CD14-positive monocyte (primary cell): ENCODE results near the gene SYNDIG1. TPM values are rescaled to one million over a fixed set of nuclear protein-coding genes. Genes with fewer than 3 reads are reported as not detected.

Experiments
- DNase-seq, 3 donors: peaks; one replicate each; pipeline ENCODE4 v3.0.0-alpha.2; 2011 to 2022
- H2AFZ ChIP-seq: 2 replicates; pipeline ENCODE4 v1.6.0; 2012; ENCODE audit warnings: mild to moderate bottlenecking, low read depth, low read length, inconsistent platforms; ENCODE audit not compliant: insufficient read depth, poor library complexity, severe bottlenecking
- H3K27ac ChIP-seq, 2 donors: 1 replicate in 1 of 2; 2 replicates in 1 of 2; pipeline ENCODE4 v1.5.1; 2012 to 2013; ENCODE audit warnings: low read length in 2 of 2, control low read depth in 1 of 2, inconsistent platforms in 1 of 2, low read depth in 1 of 2, mild to moderate bottlenecking in 1 of 2
- H3K27me3 ChIP-seq, 2 donors: one replicate each; pipeline versions ENCODE4 v1.6.0 to v1.6.1; 2011 to 2013; ENCODE audit warnings: low read length in 2 of 2; ENCODE audit not compliant: control insufficient read depth in 2 of 2, insufficient read depth in 2 of 2
- H3K36me3 ChIP-seq, 2 donors: replicated peaks in 1 of 2; 1 replicate in 1 of 2; 2 replicates in 1 of 2; pipeline versions ENCODE4 v1.5.1 to v1.6.1; 2012 to 2013; ENCODE audit warnings: low read length in 2 of 2, control low read depth in 1 of 2, inconsistent platforms in 1 of 2, mild to moderate bottlenecking in 1 of 2; ENCODE audit not compliant: insufficient read depth in 2 of 2, control insufficient read depth in 1 of 2
- H3K4me1 ChIP-seq, 2 donors: 1 replicate in 1 of 2; 2 replicates in 1 of 2; pipeline versions ENCODE4 v1.5.1 to v1.6.1; 2012 to 2013; ENCODE audit warnings: low read length in 2 of 2, control low read depth in 1 of 2, inconsistent platforms in 1 of 2, mild to moderate bottlenecking in 1 of 2, moderate library complexity in 1 of 2; ENCODE audit not compliant: insufficient read depth in 2 of 2, control insufficient read depth in 1 of 2
- H3K4me2 ChIP-seq: replicated peaks from 2 replicates; pipeline ENCODE3; 2012; ENCODE audit warnings: low read length, moderate library complexity, mild to moderate bottlenecking; ENCODE audit not compliant: poor library complexity, severe bottlenecking; ENCODE audit errors: extremely low read depth
- H3K4me3 ChIP-seq, 3 experiments: fragments of 200-600 bp in 1 of 3; sonication (generic) in 1 of 3; replicated peaks in 1 of 3; 1 replicate in 2 of 3; 2 replicates in 1 of 3; pipeline ENCODE4 v1.5.1; 2011 to 2013; ENCODE audit warnings: low read length in 3 of 3, mild to moderate bottlenecking in 3 of 3, control low read depth in 2 of 3, low read depth in 2 of 3, inconsistent platforms in 1 of 3, moderate library complexity in 1 of 3
- H3K79me2 ChIP-seq: 2 replicates; pipeline ENCODE4 v1.6.0; 2012; ENCODE audit warnings: mild to moderate bottlenecking, control low read depth, inconsistent platforms, low read length, moderate library complexity; ENCODE audit not compliant: insufficient read depth
- H3K9ac ChIP-seq: 2 replicates; pipeline ENCODE4 v1.6.0; 2017; ENCODE audit warnings: low read length, mild to moderate bottlenecking; ENCODE audit not compliant: insufficient read depth, poor library complexity, severe bottlenecking
- H3K9me3 ChIP-seq, 2 donors: replicated peaks in 1 of 2; 1 replicate in 1 of 2; 2 replicates in 1 of 2; pipeline versions ENCODE4 v1.5.1 to v1.6.1; 2012 to 2013; ENCODE audit warnings: low read length in 2 of 2, control low read depth in 1 of 2; ENCODE audit not compliant: control insufficient read depth in 1 of 2, insufficient read depth in 1 of 2
- H4K20me1 ChIP-seq: 2 replicates; pipeline ENCODE4 v1.6.0; 2012; ENCODE audit warnings: mild to moderate bottlenecking, low read length, control low read depth, moderate library complexity; ENCODE audit not compliant: insufficient read depth
- H3K27ac Mint-ChIP-seq, 7 donors: one replicate each; pipeline ENCODE4 v1.8.0; 2020; ENCODE audit warnings: mild to moderate bottlenecking in 7 of 7, mixed read lengths in 7 of 7, moderate library complexity in 6 of 7, inconsistent platforms in 2 of 7
- H3K27me3 Mint-ChIP-seq, 3 donors: one replicate each; pipeline ENCODE4 v1.8.0; 2021 to 2022; ENCODE audit warnings: low read depth in 3 of 3, mild to moderate bottlenecking in 3 of 3, mixed read lengths in 3 of 3, moderate library complexity in 3 of 3, inconsistent platforms in 1 of 3
- H3K36me3 Mint-ChIP-seq, 2 donors: one replicate each; pipeline ENCODE4 v1.8.0; 2020; ENCODE audit warnings: mixed read lengths in 2 of 2, inconsistent platforms in 1 of 2, mild to moderate bottlenecking in 1 of 2
- H3K4me1 Mint-ChIP-seq: one replicate; pipeline ENCODE4 v1.8.0; 2020; ENCODE audit warnings: mild to moderate bottlenecking, mixed read lengths
- H3K4me3 Mint-ChIP-seq, 2 donors: one replicate each; pipeline ENCODE4 v1.8.0; 2020; ENCODE audit warnings: mild to moderate bottlenecking in 2 of 2, mixed read lengths in 2 of 2, moderate library complexity in 1 of 2
- H3K9me3 Mint-ChIP-seq, 7 donors: one replicate each; pipeline ENCODE4 v1.8.0; 2020 to 2022; ENCODE audit warnings: mixed read lengths in 7 of 7, mild to moderate bottlenecking in 6 of 7, moderate library complexity in 6 of 7, inconsistent platforms in 2 of 7
- WGBS: methylation state at CpG from one replicate; pipeline ENCODE4 v1.1.5; 2013; ENCODE audit warnings: missing lambda C conversion rate; ENCODE audit not compliant: insufficient coverage; 5-methylcytosine and 5-hydroxymethylcytosine counted together
- intact Hi-C, 2 donors: fragments of 100-400 bp; cut with micrococcal nuclease; formaldehyde crosslinking; loops; one replicate each; pipeline versions ENCODE4 v1.15.0 to v1.15.1; 2023
- polyA plus RNA-seq, 3 donors: library from polyadenylated mRNA; depleted of rRNA in 1 of 3; unstranded in 2 of 3; stranded (reverse) in 1 of 3; fragments of 300-500 nt in 2 of 3; fragments of >200 nt in 1 of 3; fragmentation: Illumina TruSeq in 2 of 3; gene quantifications; 1 replicate in 2 of 3; 2 replicates in 1 of 3; pipeline ENCODE4 v1.2.3, GENCODE V29; 2012 to 2021
- TF ChIP-seq, protein P1 (sequence below): fragments of 200-600 bp; IDR thresholded peaks from one replicate; pipeline ENCODE4 v1.8.0; 2022; ENCODE audit warnings: antibody characterized with exemption, mild to moderate bottlenecking

Gene SYNDIG1
- polyA plus RNA-seq, 3 donors = not detected

DNA sequence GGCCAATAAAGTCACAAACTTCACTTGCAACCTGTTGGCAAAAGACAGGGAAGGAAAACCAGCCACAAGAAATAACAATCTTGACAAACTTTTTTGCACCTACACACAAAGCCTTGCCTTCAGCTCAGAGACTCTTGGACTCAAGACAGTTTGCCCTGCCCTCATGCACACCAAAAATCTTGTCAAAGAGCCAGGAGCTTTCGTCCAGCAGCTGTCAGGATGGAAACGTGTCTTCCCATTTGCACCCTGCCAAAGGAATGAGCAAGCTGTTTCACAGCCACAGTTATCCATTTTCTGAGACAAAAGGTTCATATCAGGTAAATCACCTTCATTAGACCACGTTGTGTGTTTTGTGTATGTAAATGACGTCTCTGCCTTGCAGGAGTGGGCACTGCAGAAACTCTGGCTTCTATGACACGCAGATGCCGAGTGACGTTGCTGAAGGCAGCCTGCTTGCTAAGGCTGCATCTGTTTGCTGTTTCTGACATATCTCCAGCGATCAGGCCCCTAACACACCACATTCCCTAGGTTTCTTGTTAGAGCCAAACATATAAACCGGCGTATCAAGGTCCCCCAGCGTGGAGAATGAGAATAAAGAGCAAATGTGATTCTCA, 193.4 kb downstream of the SYNDIG1 start:
- no peaks in the 10 kb centered on the region for H3K36me3 Mint-ChIP-seq
- no peak overlapping the region for H3K4me3 ChIP-seq
- no peaks in the 10 kb centered on the region for H3K36me3 ChIP-seq
- no peaks in the 10 kb centered on the region for H3K4me1 Mint-ChIP-seq
- H3K9me3 Mint-ChIP-seq = no peaks in the 10 kb centered on the region
- no peak overlapping the region for H2AFZ ChIP-seq
- no peaks in the 10 kb centered on the region for H3K4me1 ChIP-seq
- H4K20me1 ChIP-seq = no peaks in the 10 kb centered on the region
- H3K4me2 ChIP-seq = no peak overlapping the region
- H3K27me3 Mint-ChIP-seq = peaks cover 0 to 8% (median 4%) of the 10 kb centered on the region in 3 donors
- no peak overlapping the region for H3K27ac Mint-ChIP-seq
- no peak overlapping the region for H3K9ac ChIP-seq
- H3K4me3 Mint-ChIP-seq = no peak overlapping the region
- 75% methylated on average over 7 of the region's 11 CpGs for WGBS
- TF ChIP-seq, protein P1, sequence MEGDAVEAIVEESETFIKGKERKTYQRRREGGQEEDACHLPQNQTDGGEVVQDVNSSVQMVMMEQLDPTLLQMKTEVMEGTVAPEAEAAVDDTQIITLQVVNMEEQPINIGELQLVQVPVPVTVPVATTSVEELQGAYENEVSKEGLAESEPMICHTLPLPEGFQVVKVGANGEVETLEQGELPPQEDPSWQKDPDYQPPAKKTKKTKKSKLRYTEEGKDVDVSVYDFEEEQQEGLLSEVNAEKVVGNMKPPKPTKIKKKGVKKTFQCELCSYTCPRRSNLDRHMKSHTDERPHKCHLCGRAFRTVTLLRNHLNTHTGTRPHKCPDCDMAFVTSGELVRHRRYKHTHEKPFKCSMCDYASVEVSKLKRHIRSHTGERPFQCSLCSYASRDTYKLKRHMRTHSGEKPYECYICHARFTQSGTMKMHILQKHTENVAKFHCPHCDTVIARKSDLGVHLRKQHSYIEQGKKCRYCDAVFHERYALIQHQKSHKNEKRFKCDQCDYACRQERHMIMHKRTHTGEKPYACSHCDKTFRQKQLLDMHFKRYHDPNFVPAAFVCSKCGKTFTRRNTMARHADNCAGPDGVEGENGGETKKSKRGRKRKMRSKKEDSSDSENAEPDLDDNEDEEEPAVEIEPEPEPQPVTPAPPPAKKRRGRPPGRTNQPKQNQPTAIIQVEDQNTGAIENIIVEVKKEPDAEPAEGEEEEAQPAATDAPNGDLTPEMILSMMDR = no peak
- intact Hi-C loops = no loop called here
- H3K9me3 ChIP-seq = no peaks in the 10 kb centered on the region
- no peaks in the 10 kb centered on the region for H3K27me3 ChIP-seq
- H3K79me2 ChIP-seq = no peaks in the 10 kb centered on the region
- H3K27ac ChIP-seq = no peak overlapping the region
- no peak for DNase-seq

DNA sequence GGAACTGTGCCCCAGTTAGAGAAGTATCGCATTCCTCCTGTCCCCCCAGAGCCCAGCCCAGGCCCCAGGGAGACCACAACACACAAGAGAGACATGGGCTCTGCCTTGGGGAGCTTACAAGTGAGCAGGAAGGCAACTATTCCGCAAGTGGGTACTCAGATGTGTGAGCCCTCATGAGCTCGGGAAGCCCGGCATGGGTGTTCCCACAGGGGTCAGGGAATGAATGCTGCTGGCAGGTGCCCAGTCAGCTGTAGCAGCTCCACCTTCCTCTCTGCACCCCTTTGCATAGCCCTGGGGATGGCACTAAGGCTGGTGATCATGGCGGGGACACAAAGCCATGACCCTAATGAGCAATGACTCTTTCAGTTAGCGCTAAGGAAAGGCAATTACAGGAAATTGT, 194.1 kb downstream of the SYNDIG1 start:
- Histone ChIP-seq H3K36me3 (no peaks in the 10 kb centered on the region), H2AFZ (no peak overlapping the region), H3K4me2 (no peak overlapping the region), H3K4me1 (no peaks in the 10 kb centered on the region), H3K27me3 (no peaks in the 10 kb centered on the region), H3K4me3 (no peak overlapping the region), H3K9ac (no peak overlapping the region), H3K79me2 (no peaks in the 10 kb centered on the region), H3K9me3 (no peaks in the 10 kb centered on the region), H3K27ac (no peak overlapping the region), H4K20me1 (no peaks in the 10 kb centered on the region)
- Mint-ChIP-seq H3K27ac (no peak overlapping the region), H3K9me3 (no peaks in the 10 kb centered on the region), H3K27me3 (peaks cover 0 to 8% (median 4%) of the 10 kb centered on the region in 3 donors), H3K36me3 (no peaks in the 10 kb centered on the region), H3K4me3 (no peak overlapping the region), H3K4me1 (no peaks in the 10 kb centered on the region)
- no peak for DNase-seq
- intact Hi-C loops = no loop called here
- WGBS = 94% methylated on average over 5 of the region's 6 CpGs
- TF ChIP-seq, protein P1 = no peak
